ENCODE data around the gene HAPLN1. TPM values are rescaled to one million over a fixed set of nuclear protein-coding genes. Genes with fewer than 3 reads are reported as not detected.
"Not testable (repeated sequence)": the region's sequence is repeated elsewhere in the genome, so short reads cannot be mapped to it uniquely, and the experiment has no call there.

The HAPLN1 gene
- total RNA-seq, 3 donors from 2014 or later (not counting 1 experiment from before 2014, with no cell fraction given) = not detected

DNA sequence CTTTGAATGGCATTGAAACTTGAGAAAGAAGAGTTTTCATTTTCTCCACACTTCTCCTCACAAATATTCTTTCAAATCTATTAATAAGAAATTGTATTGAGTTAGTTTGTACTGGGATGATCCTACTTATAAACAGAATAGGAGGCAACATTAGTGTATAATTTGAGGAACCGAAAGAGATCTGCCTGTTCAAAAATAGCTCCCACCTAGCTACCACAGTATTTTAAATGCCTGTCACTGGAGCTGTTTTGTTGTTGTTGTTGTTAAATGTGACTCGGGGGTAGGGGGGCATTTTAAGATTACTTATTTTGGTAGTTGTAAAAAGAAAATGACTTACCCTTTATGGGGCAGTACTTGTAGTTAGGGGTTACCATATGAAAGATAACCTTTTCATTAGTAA is 20.1 kb upstream of the HAPLN1 start:
- ATAC-seq (no peak), DNase-seq (no peak)
- Histone ChIP-seq H3K27ac (ENCODE audit: low read length) (no peak overlapping the region), H3K9me3 (ENCODE audit: control insufficient read depth, insufficient read depth, low read length) (no peaks in the 10 kb centered on the region), H3K4me3 (ENCODE audit: low read length) (no peak overlapping the region), H3K36me3 (ENCODE audit: control insufficient read depth, insufficient read depth, low read length) (no peaks in the 10 kb centered on the region), H3K27me3 (ENCODE audit: control insufficient read depth, insufficient read depth, low read length) (no peaks in the 10 kb centered on the region), H3K4me1 (ENCODE audit: control insufficient read depth, insufficient read depth, low read length) (no peaks in the 10 kb centered on the region)
- no peaks in the 10 kb centered on the region for H3K4me1 Mint-ChIP-seq
- intact Hi-C loops (cut with micrococcal nuclease) = no loop called here
- H3K36me3 Mint-ChIP-seq = no peaks in the 10 kb centered on the region
- no peaks in the 10 kb centered on the region for H3K27me3 Mint-ChIP-seq (ENCODE audit: low read depth in 2 of 2)
- no peak overlapping the region for H3K4me3 Mint-ChIP-seq
- no CpG with 5 or more reads among the region's 2 CpGs for WGBS (ENCODE audit: insufficient coverage)
- H3K27ac Mint-ChIP-seq = no peak overlapping the region
- TF ChIP-seq, protein P1, sequence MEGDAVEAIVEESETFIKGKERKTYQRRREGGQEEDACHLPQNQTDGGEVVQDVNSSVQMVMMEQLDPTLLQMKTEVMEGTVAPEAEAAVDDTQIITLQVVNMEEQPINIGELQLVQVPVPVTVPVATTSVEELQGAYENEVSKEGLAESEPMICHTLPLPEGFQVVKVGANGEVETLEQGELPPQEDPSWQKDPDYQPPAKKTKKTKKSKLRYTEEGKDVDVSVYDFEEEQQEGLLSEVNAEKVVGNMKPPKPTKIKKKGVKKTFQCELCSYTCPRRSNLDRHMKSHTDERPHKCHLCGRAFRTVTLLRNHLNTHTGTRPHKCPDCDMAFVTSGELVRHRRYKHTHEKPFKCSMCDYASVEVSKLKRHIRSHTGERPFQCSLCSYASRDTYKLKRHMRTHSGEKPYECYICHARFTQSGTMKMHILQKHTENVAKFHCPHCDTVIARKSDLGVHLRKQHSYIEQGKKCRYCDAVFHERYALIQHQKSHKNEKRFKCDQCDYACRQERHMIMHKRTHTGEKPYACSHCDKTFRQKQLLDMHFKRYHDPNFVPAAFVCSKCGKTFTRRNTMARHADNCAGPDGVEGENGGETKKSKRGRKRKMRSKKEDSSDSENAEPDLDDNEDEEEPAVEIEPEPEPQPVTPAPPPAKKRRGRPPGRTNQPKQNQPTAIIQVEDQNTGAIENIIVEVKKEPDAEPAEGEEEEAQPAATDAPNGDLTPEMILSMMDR (IDR thresholded peaks at IDR 0.05) = no peak
- H3K9me3 Mint-ChIP-seq = peaks cover 2 to 6% of the 10 kb centered on the region in 2 donors

GRCh38 chr5:83736169-83736568 is 15.5 kb upstream of the HAPLN1 start:
- H3K4me3 Mint-ChIP-seq; H3K9me3 ChIP-seq (ENCODE audit: control insufficient read depth, insufficient read depth, low read length); ATAC-seq; H3K27ac ChIP-seq (ENCODE audit: low read length); H3K36me3 ChIP-seq (ENCODE audit: control insufficient read depth, insufficient read depth, low read length); H3K27ac Mint-ChIP-seq; H3K4me1 Mint-ChIP-seq; DNase-seq; intact Hi-C loops (cut with micrococcal nuclease); H3K4me1 ChIP-seq (ENCODE audit: control insufficient read depth, insufficient read depth, low read length); H3K4me3 ChIP-seq (ENCODE audit: low read length); H3K27me3 Mint-ChIP-seq (ENCODE audit: low read depth in 2 of 2); H3K27me3 ChIP-seq (ENCODE audit: control insufficient read depth, insufficient read depth, low read length); H3K36me3 Mint-ChIP-seq: not testable (repeated sequence)
- WGBS (ENCODE audit: insufficient coverage) = 76% methylated on average over 2 of the region's 2 CpGs
- peaks cover 2 to 11% of the 10 kb centered on the region in 2 donors for H3K9me3 Mint-ChIP-seq

DNA sequence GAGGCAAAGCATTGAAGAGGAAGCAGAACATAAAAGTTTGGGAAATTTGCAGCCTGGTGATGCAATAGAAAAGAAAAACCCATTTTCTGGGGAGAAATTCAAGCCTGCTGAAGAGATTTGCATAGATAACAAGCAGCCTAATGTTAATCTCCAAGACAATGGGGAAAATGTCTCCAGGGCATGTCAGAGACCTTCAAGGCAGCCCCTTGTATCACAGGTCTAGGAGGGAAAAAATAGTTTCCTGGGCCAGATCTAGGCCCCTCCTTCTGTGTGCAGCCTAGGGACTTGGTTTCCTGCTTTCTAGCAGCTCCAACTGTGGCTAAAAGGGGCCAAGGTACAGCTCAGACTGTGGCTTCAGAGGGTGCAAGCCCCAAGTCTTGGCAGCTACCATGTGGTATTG is 14.4 kb upstream of the HAPLN1 start:
- H3K27ac ChIP-seq (ENCODE audit: low read length); H3K4me3 ChIP-seq (ENCODE audit: low read length); DNase-seq; H3K36me3 ChIP-seq (ENCODE audit: control insufficient read depth, insufficient read depth, low read length); ATAC-seq; H3K4me1 Mint-ChIP-seq; H3K27me3 ChIP-seq (ENCODE audit: control insufficient read depth, insufficient read depth, low read length); H3K4me1 ChIP-seq (ENCODE audit: control insufficient read depth, insufficient read depth, low read length); H3K27ac Mint-ChIP-seq; H3K36me3 Mint-ChIP-seq; H3K27me3 Mint-ChIP-seq (ENCODE audit: low read depth in 2 of 2); H3K9me3 ChIP-seq (ENCODE audit: control insufficient read depth, insufficient read depth, low read length); intact Hi-C loops (cut with micrococcal nuclease); H3K4me3 Mint-ChIP-seq: not testable (repeated sequence)
- H3K9me3 Mint-ChIP-seq = peaks cover 2 to 11% of the 10 kb centered on the region in 2 donors

- no peaks in the 10 kb centered on the region for H3K4me1 Mint-ChIP-seq
- no CpG with 5 or more reads among the region's 2 CpGs for WGBS (ENCODE audit: insufficient coverage)
- DNase-seq = no peak
- no peak overlapping the region for H3K4me3 ChIP-seq (ENCODE audit: low read length)
- no peaks in the 10 kb centered on the region for H3K4me1 ChIP-seq (ENCODE audit: control insufficient read depth, insufficient read depth, low read length)
- H3K36me3 Mint-ChIP-seq = no peaks in the 10 kb centered on the region
- TF ChIP-seq, protein P1 (IDR thresholded peaks at IDR 0.05) = no peak
- no peak for ATAC-seq
- intact Hi-C loops (cut with micrococcal nuclease) = no loop called here
- H3K9me3 ChIP-seq (ENCODE audit: control insufficient read depth, insufficient read depth, low read length) = no peaks in the 10 kb centered on the region
- no peaks in the 10 kb centered on the region for H3K27me3 ChIP-seq (ENCODE audit: control insufficient read depth, insufficient read depth, low read length)
- H3K27me3 Mint-ChIP-seq (ENCODE audit: low read depth in 2 of 2) = no peaks in the 10 kb centered on the region
- H3K4me3 Mint-ChIP-seq = no peak overlapping the region
- H3K9me3 Mint-ChIP-seq = peaks cover 2 to 8% of the 10 kb centered on the region in 2 donors
- H3K36me3 ChIP-seq (ENCODE audit: control insufficient read depth, insufficient read depth, low read length) = no peaks in the 10 kb centered on the region
- no peak overlapping the region for H3K27ac Mint-ChIP-seq
- no peak overlapping the region for H3K27ac ChIP-seq (ENCODE audit: low read length)
These were observed 11.0 kb upstream of the HAPLN1 start for GRCh38 chr5:83731638-83732037.

DNA sequence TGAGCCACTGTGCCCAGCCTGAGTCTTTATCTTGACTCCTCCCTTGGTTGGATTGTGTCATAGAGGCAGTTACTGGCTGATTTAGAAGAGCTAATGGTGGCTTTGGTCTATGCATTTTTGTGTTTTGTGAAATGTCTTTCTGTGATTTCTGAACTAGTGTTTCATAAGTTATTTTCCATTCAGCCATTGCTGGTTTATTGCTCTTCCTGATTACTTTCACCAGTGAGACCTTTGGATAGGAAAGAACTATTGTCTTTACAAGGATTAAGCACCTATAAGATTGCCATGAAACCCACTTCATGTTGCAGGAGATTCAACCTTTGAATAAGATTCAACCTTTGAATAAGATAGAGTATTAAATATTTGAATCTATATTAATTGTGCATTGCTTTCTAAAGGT is 8.7 kb upstream of the HAPLN1 start:
- DNase-seq (no peak), ATAC-seq (no peak)
- peaks cover 2 to 4% of the 10 kb centered on the region in 2 donors for H3K9me3 Mint-ChIP-seq
- no peaks in the 10 kb centered on the region for H3K4me1 Mint-ChIP-seq
- H3K4me3 Mint-ChIP-seq = no peak overlapping the region
- Histone ChIP-seq H3K27me3 (ENCODE audit: control insufficient read depth, insufficient read depth, low read length) (no peaks in the 10 kb centered on the region), H3K4me3 (ENCODE audit: low read length) (no peak overlapping the region), H3K4me1 (ENCODE audit: control insufficient read depth, insufficient read depth, low read length) (no peaks in the 10 kb centered on the region), H3K9me3 (ENCODE audit: control insufficient read depth, insufficient read depth, low read length) (no peaks in the 10 kb centered on the region), H3K36me3 (ENCODE audit: control insufficient read depth, insufficient read depth, low read length) (no peaks in the 10 kb centered on the region), H3K27ac (ENCODE audit: low read length) (no peak overlapping the region)
- H3K27ac Mint-ChIP-seq = no peak overlapping the region
- H3K27me3 Mint-ChIP-seq (ENCODE audit: low read depth in 2 of 2) = no peaks in the 10 kb centered on the region
- intact Hi-C loops (cut with micrococcal nuclease) = no loop called here
- no peaks in the 10 kb centered on the region for H3K36me3 Mint-ChIP-seq
- TF ChIP-seq, protein P1 (IDR thresholded peaks at IDR 0.05) = no peak
